Cardiac fibroblast (primary cell): Measurements from ENCODE around the gene PTPA.
A peak's percentile ranks its signal among the peaks of the same experiment; 100 is the strongest.

Experiments used
- DNase-seq, 2 donors: peaks; one replicate each; pipeline versions ENCODE4 v3.0.0 to v3.0.0-alpha.2; 2010; ENCODE audit warnings: low read depth in 2 of 2
- H3K4me3 ChIP-seq, 2 donors: replicated peaks in 1 of 2; 1 replicate in 1 of 2; 2 replicates in 1 of 2; pipeline ENCODE4 v1.5.1; 2011; ENCODE audit warnings: low read depth in 2 of 2, low read length in 2 of 2, mild to moderate bottlenecking in 2 of 2, moderate library complexity in 1 of 2
- TF ChIP-seq, protein P1 (sequence below): IDR thresholded peaks from one replicate; pipeline ENCODE4 v1.5.1; 2011; ENCODE audit warnings: low read depth, mild to moderate bottlenecking, low read length, inconsistent platforms

The PTPA gene

DNA sequence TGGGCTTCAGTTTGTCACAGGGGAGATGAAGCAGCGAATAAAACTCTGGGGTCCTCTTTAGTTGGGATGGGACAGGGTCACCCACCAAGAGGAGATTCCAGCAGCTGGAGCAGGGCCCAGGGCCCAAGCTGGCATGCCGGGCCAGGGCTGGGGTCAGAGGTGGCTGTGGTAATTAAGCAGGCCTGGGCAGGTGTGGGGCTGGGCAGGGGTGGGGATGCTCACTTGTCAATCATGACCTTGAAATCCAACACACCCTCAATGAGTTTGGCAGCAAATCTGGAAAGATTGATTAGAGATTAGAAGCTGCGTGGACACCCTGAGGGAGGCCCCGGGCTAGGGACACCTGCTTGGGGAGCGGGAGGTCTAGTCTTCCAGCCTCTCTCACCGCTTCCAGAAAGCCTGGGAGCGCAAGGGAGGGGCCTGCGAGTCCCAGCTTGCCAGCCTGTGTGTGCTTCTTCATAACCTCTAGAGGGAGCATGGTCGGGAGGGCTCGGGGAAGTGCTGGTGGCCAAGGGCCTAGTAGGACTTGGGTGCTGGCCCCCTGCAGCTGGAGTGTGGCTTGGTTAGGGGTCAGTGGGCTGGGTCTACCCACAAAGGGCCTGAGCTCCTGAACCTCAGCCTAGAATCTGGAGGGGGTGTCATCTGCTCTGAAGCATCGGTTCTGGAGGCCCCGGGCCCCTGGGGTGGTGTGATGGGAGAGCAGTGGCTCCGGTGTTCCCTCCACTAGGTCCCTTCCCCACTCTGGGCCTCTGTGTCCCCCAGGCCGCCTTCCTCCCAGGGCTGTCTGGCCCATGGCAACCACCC lies 8.2 kb upstream of the PTPA start:
- H3K4me3 ChIP-seq = no peak overlapping the region
- TF ChIP-seq, protein P1, sequence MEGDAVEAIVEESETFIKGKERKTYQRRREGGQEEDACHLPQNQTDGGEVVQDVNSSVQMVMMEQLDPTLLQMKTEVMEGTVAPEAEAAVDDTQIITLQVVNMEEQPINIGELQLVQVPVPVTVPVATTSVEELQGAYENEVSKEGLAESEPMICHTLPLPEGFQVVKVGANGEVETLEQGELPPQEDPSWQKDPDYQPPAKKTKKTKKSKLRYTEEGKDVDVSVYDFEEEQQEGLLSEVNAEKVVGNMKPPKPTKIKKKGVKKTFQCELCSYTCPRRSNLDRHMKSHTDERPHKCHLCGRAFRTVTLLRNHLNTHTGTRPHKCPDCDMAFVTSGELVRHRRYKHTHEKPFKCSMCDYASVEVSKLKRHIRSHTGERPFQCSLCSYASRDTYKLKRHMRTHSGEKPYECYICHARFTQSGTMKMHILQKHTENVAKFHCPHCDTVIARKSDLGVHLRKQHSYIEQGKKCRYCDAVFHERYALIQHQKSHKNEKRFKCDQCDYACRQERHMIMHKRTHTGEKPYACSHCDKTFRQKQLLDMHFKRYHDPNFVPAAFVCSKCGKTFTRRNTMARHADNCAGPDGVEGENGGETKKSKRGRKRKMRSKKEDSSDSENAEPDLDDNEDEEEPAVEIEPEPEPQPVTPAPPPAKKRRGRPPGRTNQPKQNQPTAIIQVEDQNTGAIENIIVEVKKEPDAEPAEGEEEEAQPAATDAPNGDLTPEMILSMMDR = peak; percentile 78
- peak; percentile 59 to 62 for DNase-seq

DNA sequence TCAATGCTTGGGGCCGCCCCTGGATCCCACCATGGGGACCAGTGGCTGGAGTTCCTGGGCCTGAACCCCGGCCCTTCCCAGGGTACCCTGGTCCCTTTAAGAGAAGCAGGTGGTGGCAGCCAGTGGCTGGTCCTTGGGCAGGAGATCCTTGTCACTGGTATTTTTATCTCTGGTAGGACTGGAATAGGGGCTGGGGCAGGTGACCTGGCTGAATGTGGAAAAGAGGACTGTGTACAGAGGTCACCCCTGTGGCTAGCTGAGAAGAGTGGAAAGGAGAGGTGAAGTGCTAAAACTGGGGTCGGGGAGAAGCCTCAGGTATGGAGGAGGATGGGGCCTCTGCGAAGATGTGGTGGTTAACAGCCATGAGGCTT lies 7.6 kb upstream of the PTPA start:
- no peak overlapping the region for H3K4me3 ChIP-seq
- TF ChIP-seq, protein P1 = no peak
- DNase-seq = no peak

DNA sequence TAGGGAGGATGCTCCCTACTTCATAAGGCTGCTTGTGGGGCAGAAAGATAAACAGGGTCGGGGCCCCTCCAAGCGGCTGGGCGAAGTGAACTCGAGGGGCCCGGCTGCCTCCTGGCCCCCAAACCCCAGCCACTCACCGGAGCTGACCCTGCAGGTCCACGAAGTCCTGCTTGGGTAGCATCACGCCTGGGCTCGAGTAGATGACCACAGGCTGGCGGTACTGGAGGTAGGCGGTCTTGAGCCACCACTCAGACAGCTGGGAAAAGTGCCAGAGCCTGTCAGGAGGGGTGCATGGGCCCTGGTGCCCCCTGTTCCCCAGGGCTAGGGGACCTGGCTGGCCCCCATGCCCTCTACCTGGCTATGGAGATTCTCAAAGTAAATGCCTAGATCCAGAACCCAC lies 7.2 kb upstream of the PTPA start:
- TF ChIP-seq, protein P1 = no peak
- no peak overlapping the region for H3K4me3 ChIP-seq

DNA sequence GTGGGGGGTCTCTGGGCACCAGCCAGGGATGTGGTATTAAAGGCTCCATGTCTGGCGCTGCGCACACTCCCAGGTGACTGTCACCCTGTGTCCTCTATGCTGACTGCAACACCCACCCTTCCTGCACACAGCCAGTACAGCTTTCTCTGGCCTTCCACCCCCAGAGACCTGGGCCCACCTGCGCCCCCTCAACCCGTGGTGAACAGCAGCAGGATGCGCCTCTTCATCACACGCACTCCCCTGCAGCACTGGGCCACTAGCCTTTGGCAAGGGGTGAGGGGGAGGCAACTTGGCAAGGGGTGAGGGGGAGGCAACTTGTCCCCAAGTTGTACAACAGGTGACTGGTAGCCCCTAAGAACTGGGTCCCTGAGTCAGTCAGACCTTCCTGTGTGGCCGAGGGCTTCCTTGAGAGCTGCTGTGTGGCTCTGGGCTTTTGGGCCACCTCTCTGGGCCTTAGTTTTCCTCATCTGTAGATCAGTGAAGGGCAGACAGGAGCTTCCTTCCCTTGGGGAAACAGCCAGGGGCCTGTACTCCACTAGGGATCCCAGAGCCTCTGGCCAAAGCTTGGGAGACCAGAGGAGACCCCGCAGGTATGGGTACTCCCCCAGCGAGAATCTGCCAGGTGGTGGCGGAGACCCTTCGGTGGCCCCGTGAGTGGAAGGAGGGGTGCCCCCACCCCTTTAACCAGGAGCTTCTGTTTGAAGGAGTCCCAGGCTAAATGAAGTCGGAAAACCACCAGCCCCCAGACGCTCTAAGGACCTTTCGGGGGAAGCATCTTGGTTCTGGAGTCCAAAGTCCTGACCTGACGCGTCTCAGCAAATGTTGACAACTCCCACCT lies 5.1 kb upstream of the PTPA start:
- TF ChIP-seq, protein P1 = no peak
- no peak overlapping the region for H3K4me3 ChIP-seq
- DNase-seq = no peak

More for the DNA sequence above, 7.2 kb upstream of the PTPA start:
- no peak for DNase-seq

DNA sequence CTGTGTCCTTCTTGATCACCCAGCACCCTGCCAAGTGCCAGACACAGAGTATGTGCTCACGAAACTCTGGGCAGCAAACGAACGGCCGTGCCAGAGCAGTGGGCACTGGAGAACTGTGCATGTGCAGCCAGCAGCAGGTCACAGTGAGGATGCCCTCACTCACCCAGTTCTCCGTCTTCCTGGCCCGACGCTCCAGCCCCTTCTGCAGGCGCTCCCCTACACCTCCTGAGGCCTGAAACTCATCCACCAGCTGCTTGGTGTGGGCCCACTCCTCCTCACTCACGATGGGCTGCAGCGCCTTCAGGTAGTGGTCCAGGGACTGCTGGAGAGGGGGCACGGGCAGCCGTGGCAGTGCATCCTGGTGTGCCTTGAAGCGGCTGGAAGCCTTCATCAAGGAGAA lies 3.6 kb upstream of the PTPA start:
- no peak for DNase-seq
- H3K4me3 ChIP-seq = no peak overlapping the region
- TF ChIP-seq, protein P1 = no peak

DNA sequence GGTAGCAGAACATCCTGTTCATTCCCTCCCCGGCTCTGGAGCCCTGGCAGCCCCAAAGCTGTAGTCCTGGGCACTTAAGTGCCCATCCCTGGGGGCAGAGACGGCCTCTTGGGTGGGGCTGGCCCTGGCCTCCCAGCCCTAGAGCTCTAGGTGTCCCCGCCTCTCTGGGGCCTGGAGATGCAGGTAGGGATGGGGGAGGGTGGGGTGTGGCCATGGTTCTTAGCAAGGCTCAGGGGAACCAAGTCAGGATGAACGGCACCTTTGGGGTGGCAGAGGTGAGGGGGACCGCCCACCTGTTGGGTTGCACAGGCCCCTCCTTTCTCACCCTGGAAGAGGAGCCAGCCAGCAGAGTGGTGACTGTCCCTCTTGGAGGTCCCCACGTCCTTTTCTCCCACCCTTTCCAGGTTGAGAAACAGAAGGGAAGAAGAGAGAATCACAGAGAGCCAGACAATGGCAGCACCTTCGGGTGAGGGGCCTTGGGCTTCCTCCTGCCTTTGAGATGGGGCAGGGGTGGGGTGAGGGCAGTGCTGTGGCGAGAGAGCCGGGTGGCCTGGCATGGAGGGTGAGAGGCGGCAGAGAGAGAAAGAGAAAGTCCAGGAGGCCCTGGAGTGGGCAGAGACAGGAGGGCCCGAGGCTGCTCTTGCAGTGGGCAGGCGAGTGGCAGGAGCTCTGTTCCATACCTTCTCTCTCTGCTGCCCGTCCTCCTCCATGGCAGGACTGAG lies 3.0 kb upstream of the PTPA start:
- H3K4me3 ChIP-seq = no peak overlapping the region
- no peak for DNase-seq
- TF ChIP-seq, protein P1 = no peak
